ENCODE measurements around the gene CRYGS.
"Not testable (repeated sequence)": the region's sequence is repeated elsewhere in the genome, so short reads cannot be mapped to it uniquely, and the experiment has no call there.

Gene CRYGS

DNA sequence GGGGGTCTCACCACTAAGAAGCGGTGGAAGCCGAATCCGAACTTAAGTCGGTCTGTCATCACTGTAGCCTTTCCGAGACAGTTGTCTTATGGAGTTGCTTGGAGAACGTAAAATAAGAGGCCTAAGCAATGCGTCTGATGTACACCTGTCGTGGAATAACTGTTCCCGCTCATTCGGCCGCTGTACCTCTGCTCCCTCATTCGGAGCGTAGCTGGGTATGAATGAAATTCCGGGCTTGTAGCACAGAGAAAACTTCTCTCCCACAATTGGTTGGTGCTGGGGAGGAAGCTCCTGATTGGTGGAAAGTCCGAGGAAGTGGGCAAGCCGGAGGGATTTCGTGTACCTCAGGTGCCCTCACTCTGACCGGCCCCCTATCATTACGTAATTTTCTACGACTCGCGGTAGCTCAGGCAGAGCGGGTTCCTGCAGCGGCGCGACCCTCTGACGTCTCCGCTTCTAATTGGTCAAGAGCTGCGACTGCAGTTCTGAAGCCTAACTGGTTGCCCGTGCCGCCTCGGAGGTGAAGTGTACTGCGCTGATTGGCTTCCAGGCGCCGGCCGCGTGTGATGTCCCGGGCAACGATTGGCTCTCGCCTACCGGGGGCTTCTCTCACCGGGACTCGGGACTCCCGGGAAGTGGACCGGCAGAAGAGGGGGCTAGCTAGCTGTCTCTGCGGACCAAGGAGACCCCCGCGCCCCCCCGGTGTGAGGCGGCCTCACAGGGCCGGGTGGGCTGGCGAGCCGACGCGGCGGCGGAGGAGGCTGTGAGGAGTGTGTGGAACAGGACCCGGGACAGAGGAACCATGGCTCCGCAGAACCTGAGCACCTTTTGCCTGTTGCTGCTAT lies 26.1 kb upstream of the CRYGS start, which contains the start of gene DNAJB11:
TSS of gene DNAJB11 (plus strand) at position 625 of the 845 bp plus-strand sequence. CDS start at position 803, 178 bp downstream.
- DNase-seq = peak; percentile 95 to 98
- Mint-ChIP-seq H3K9me3 (no peaks in the 10 kb centered on the region), H3K4me1 (peaks cover 50% of the 10 kb centered on the region), H3K4me3 (peak within 1 kb of the TSS; percentile 84 to 91), H3K27ac (peak within 1 kb of the TSS; percentile 99), H3K27me3 (no peaks in the 10 kb centered on the region)
- ATAC-seq = peak; percentile 92

DNA sequence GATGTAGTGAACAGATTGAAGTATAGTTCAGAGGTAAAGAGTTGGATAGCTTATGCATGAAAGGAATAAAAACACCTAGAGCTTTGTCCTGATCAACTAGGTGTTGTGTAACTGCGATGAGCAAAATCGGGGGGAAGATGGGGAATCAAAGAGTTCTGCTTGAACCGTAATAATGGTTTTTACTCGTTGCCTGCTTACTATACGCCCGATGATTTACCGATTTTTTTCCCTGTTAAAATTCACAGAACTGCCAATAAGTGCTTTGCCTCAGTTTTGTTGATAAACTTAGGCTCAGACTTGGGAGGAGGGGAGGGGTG lies 25.6 kb upstream of the CRYGS start:
- DNase-seq (no peak), ATAC-seq (no peak)
- no peaks in the 10 kb centered on the region for H3K9me3 Mint-ChIP-seq
- H3K27ac Mint-ChIP-seq = peak overlapping the region; percentile 99
- H3K4me3 Mint-ChIP-seq = peak overlapping the region; percentile 84 to 91
- H3K4me1 Mint-ChIP-seq = peaks cover 49% of the 10 kb centered on the region
- H3K27me3 Mint-ChIP-seq = no peaks in the 10 kb centered on the region

DNA sequence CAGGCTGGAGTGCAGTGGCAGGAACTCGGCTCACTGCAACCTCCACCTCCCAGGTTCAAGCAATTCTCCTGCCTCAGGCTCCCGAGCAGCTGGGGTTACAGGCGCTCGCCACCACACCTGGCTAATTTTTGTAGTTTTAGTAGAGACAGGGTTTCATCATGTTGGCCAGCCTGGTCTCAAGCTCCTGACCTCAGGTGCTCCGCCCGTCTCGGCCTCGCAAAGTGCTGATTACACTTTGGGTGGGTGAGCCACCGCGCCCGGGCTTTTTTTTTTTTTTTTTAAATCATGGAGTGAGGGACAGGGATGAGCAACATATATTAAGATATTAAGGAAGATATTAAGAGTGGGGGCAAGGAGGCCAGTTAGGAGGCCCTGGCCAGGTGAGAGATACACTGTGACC lies 25.2 kb upstream of the CRYGS start:
- H3K9me3 Mint-ChIP-seq, ATAC-seq, H3K27me3 Mint-ChIP-seq, DNase-seq: not testable (repeated sequence)
- peak overlapping the region in 1 of 2 donors; percentile 21 for H3K27ac Mint-ChIP-seq
- H3K4me1 Mint-ChIP-seq = peaks cover 49% of the 10 kb centered on the region
- H3K4me3 Mint-ChIP-seq = peak overlapping the region; percentile 84 to 91

DNA sequence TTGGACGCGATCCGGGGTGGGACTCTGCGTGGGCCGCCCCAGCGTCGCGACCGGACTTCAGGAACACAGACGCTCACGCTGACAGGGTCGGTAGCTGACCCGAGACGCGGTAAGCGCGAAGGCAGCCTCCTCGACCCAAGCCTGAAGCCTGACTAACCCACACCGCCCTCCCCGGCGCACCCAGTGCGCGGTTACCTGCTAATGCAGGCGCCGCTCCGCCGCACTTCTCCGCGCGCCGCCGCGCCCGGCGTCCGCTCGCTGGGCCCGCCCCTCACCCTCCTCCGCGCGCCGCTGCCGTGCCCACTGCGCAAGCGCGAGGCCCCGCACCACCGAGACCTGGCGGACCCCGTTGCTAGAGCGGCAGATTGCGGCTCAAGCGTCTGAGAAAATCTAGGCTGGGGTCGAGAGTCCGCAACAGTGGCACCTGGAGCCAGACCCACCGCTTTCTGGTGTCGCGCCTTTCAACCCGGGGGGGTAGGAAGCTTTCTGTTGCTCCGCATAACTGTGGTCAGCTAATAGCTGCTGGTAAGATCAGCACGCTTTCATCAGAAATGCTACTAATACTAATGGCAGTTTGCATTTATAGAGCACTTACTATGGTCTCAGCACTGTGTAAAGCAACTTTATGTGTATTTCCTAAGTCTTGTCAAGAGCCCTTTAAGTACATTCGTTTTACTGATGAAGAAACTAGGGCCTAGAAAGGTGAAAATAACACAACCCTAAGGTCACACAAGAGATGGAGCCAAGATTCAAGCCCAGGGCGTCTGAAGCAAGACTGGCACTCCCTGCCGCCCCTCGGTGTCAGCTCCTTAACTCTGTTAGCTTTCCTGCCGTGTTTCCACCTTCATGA lies 23.1 kb upstream of the CRYGS start, which contains the start of gene TBCCD1:
TSS of gene TBCCD1 (minus strand) at position 268 of the 850 bp plus-strand sequence. CDS start 3,010 bp downstream, outside the sequence.
- DNase-seq = peak; percentile 96 to 99
- peak; percentile 69 for ATAC-seq
- H3K4me1 Mint-ChIP-seq = peaks cover 63% of the 10 kb centered on the region
- peak within 1 kb of the TSS; percentile 91 to 93 for H3K4me3 Mint-ChIP-seq
- peak within 1 kb of the TSS; percentile 97 to 98 for H3K27ac Mint-ChIP-seq
- H3K27me3 Mint-ChIP-seq = no peaks in the 10 kb centered on the region
- H3K9me3 Mint-ChIP-seq = no peaks in the 10 kb centered on the region

DNA sequence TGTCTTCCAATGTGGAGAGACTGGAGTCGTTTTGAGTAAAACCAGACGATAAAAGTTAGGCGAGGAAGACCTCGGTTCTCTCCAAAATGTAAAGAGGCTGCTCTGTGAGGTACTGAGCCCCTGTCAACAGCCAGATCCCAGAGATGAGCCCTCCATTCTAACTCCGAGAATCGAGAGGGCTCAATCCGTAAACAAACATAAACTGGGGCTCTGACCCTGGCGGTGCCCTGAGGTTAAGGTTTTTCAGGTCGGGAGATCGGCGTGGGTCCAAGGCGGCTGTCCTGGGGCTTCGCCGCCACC lies 22.5 kb upstream of the CRYGS start:
- Mint-ChIP-seq H3K4me1 (peaks cover 63% of the 10 kb centered on the region), H3K9me3 (no peaks in the 10 kb centered on the region), H3K4me3 (peak overlapping the region; percentile 91 to 93), H3K27me3 (no peaks in the 10 kb centered on the region), H3K27ac (peak overlapping the region; percentile 97 to 98)
- ATAC-seq (peak; percentile 0), DNase-seq (no peak)

DNA sequence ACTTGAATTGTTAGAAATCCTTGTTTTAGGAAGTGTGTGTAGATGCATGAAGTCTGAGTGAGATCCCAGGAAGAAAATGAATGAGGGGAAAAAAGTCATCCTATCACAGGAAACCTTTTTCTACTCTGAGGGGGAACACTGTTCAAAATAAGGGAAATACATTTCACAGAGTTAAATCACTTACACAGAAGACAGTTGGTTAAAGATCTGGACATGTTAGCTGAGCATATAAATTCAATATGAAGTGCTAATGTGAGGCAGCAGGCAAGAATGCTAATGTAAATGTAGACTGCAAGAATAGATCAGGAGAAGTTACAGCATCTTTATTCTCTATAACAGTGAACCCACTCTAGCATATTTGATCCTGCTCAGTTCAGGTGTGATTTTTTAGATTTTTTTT lies 20.4 kb upstream of the CRYGS start:
- Mint-ChIP-seq H3K27ac (no peak overlapping the region), H3K4me1 (peaks cover 62% of the 10 kb centered on the region), H3K27me3 (no peaks in the 10 kb centered on the region), H3K9me3 (no peaks in the 10 kb centered on the region), H3K4me3 (no peak overlapping the region)
- DNase-seq (no peak), ATAC-seq (no peak)

DNA sequence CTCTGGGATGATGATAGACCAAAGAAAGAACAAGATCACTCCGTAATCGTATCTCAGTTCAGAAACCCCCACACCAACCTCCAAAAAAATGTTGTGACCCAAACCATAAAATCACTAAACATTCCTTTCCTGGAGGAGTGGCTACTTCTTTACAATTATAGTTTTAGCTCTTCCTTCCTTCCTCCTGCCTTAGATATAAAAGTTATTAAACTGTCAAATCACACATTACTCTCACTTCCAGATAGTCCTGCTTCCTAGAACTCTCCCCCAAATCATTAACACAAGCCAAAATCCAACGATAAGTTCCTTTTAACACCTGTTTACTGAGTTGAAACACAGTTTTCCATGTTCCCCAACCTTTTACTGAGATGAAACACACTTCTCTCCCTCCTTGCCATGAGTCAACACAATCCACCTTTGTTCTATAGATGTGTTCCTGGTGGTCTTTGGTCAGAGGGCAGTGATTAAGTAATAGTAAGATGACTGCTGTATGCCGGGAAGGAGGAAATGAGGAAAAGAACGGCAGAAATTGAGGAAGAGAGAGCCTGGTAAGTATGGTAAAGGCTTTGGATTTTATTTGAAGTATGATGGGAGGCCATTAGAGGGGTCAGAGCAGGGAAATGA lies 8.3 kb upstream of the CRYGS start:
- H3K4me3 Mint-ChIP-seq = no peak overlapping the region

DNA sequence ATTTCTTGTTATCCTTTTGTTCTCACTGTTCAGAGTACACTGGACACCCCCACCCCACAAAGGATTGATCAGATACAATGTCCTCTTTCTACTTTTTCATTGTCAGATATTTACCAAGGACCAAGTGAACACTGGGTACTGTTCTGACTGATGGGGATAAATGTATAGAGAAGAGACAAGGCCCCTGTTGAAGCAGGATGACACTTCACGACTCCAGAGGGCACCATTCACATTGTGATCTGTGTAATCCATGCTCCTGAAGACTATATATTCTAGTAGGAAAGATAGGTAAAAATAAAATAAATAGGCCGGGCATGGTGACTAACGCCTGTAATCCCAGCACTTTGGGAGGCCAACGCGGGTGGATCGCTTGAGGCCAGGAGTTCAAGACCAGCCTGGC lies 7.2 kb upstream of the CRYGS start:
- ATAC-seq = no peak
- Mint-ChIP-seq H3K27me3 (no peaks in the 10 kb centered on the region), H3K9me3 (no peaks in the 10 kb centered on the region), H3K4me3 (no peak overlapping the region), H3K27ac (no peak overlapping the region), H3K4me1 (no peaks in the 10 kb centered on the region)
- DNase-seq = no peak

More for the DNA sequence above, 8.3 kb upstream of the CRYGS start:
- Mint-ChIP-seq H3K4me1 (no peaks in the 10 kb centered on the region), H3K27ac (peak overlapping the region in 1 of 2 donors; percentile 20), H3K27me3 (no peaks in the 10 kb centered on the region), H3K9me3 (no peaks in the 10 kb centered on the region)
- DNase-seq = no peak
- no peak for ATAC-seq

DNA sequence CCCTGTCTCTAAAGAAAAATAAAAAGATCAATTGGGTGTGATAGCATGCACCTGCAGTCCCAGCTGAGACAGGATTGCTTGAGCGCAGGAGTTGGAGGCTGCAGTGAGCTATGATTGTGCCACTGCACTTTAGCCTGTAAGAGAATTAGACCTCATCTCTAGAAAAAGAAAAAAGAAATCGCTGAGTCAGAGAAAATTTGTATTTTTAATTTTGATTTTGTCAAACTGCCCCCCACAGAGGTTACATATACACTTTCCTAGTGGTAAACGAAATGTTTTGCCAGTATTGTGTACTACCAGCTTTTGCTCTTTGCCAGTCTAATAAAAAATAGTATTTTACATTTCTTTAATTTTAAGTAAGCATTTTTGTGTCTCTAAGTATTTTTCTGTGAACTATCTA lies 5.3 kb upstream of the CRYGS start:
- H3K9me3 Mint-ChIP-seq = no peaks in the 10 kb centered on the region
- H3K4me3 Mint-ChIP-seq = no peak overlapping the region
- no peaks in the 10 kb centered on the region for H3K4me1 Mint-ChIP-seq
- no peaks in the 10 kb centered on the region for H3K27me3 Mint-ChIP-seq
- no peak for DNase-seq
- no peak for ATAC-seq
- peak overlapping the region in 1 of 2 donors; percentile 81 for H3K27ac Mint-ChIP-seq

DNA sequence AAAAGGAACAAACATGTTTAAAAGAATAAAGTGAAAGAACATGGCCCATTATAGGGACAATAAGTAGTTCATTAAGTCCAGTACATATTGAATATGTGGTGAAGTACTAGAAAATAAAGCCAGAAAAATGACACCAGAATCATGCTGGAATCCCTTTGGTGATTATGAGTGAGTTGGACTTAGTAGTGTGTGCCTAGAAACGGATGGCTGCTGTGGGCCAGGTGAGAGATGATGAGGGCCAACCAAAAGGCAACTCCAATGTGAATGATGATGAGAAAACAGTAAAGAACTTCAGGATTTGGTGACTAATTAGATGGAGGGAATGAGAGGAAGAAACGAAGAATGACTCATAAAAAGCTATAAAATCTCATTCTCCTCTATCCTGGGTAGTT lies 3.3 kb downstream of the CRYGS start:
- Mint-ChIP-seq H3K27me3 (no peaks in the 10 kb centered on the region), H3K27ac (peak overlapping the region in 1 of 2 donors; percentile 75), H3K9me3 (no peaks in the 10 kb centered on the region), H3K4me3 (peak overlapping the region in 1 of 2 donors; percentile 67), H3K4me1 (peaks cover 58% of the 10 kb centered on the region)
- DNase-seq = no peak
- ATAC-seq = peak; percentile 31

DNA sequence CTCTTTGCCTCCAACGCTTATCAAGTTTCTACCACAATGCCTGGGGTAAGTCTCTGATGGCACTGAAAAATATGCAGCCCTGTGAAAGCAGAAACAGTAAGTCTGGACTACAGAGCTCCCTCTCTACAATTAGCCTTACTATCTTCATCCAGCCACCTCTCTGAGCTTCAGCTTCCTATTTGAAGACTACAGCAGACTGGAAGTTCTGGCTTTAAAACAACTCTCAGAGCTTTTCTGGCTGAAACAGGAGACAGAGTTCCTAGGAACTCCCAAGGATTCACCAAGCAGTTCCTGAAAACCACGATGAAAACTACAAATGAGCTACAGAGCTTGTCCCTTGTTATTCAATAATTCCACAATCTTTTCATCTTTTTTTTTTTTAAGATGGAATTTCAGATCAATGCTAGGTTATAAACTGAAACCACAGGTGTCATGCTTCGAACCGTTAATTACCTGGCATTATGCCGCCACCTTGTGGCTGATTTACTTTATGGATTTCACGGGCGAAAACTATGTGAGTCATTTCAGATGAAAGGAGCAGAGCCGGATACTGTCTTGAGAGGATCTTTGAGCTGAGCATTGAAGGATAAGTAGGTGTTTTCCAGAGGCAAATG lies 3.9 kb downstream of the CRYGS start:
- Mint-ChIP-seq H3K27me3 (no peaks in the 10 kb centered on the region), H3K27ac (peak overlapping the region in 1 of 2 donors; percentile 75), H3K4me3 (peak overlapping the region in 1 of 2 donors; percentile 67), H3K4me1 (peaks cover 63% of the 10 kb centered on the region), H3K9me3 (no peaks in the 10 kb centered on the region)
- DNase-seq (peak; percentile 77 to 83), ATAC-seq (peak; percentile 84)

DNA sequence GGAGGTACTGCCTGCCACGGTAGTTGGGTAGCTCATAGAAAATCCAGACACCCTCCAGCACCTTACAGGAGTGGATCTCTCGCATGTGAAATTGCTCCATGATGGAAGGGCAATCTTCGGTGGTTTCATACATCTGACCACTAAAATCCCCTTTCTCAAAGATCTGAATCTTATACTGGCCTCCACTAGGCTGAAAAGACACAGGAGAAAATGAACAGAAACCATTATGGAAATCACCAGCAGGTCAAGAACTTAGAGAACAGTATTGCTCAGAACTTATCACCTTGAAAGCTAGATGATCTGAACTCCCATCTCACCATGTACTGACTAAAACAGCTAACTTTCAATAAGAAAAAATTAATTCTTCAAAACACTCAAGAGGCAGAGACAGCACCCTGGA lies 5.4 kb downstream of the CRYGS start:
- H3K27ac Mint-ChIP-seq = peak overlapping the region in 1 of 2 donors; percentile 33
- DNase-seq (no peak), ATAC-seq (no peak)
- no peak overlapping the region for H3K4me3 Mint-ChIP-seq
- peaks cover 78% of the 10 kb centered on the region for H3K4me1 Mint-ChIP-seq
- H3K9me3 Mint-ChIP-seq = no peaks in the 10 kb centered on the region
- H3K27me3 Mint-ChIP-seq = no peaks in the 10 kb centered on the region

DNA sequence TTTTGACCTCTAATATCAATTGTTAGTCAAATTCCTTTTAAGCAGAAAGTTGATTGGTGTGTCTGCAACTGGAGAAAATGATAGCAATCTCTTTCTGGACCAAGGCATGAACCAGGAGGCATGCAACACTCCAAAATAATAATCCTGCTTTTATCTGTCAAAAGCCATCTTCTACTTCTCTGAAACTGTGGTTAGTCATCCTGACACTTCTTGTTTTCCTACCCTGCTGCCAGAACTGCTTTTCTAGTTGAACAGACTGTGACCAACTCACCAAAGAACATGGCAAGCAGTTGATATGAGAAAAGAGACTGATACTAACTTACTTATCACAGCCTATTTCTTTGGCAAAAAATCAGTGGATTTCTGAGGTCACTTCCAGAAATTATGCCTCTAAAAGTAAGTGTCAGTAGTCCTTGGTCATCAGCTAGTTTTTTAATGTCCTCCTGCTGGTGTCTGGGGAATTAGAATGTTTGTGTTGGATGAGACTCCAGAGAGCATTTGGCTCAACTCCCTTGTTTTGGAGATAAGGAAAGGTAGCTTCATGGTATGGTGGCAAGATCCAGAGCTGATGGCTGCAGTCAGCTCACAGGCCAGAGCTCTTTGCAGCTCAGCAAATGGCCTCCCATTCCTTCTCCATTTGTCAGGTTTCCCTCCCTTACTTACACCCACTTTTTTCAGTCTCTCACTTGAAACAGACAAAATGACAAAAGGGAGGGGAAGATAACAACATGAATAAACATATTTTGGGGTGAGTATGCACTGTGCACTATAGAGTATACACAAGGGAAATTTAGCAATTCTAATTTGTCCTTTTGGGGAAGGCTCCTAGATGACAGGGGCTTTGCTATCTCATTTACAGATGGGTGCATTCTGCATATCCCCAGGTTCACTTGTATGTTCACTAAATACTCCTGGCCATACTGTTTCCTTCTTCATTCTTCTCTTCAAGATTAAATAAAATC lies 7.0 kb downstream of the CRYGS start:
- H3K4me3 Mint-ChIP-seq = peak overlapping the region in 1 of 2 donors; percentile 34
- peaks cover 94% of the 10 kb centered on the region for H3K4me1 Mint-ChIP-seq

DNA sequence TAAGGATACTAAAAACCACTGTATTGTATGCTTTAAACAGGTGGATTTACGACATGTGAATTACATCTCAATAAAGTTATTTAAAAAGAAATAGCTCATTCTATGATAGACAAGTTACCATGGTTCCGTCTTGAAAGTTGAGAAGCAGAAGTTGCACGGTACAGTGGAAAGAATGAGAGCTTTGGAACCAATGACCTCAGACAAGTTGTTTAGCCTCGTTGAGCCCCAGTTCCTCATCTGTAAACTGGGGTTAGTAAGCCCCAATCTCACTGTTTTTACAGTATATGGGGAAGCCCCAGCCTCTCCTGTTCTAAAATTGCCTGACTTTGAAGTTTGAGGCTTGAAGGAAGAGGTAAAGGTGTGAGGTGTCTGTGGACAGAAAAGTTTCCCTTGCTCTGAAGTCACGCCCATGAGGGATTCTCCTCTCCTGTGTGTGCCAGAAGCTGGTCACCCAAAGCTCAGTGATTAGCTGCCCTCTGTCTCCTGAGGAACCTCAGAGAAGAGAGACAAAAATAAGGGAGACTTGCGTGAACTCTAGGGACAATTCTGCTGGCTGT lies 10.0 kb downstream of the CRYGS start:
- Mint-ChIP-seq H3K27ac (peak overlapping the region; percentile 98), H3K27me3 (no peaks in the 10 kb centered on the region), H3K9me3 (no peaks in the 10 kb centered on the region), H3K4me3 (peak overlapping the region; percentile 83 to 84), H3K4me1 (peaks cover 97% of the 10 kb centered on the region)
- DNase-seq = peak; percentile 59 to 82
- ATAC-seq = peak; percentile 91

More for the DNA sequence above, 7.0 kb downstream of the CRYGS start:
- peak overlapping the region in 1 of 2 donors; percentile 10 for H3K27ac Mint-ChIP-seq
- DNase-seq = no peak
- no peak for ATAC-seq
- H3K27me3 Mint-ChIP-seq = no peaks in the 10 kb centered on the region
- no peaks in the 10 kb centered on the region for H3K9me3 Mint-ChIP-seq

Measured in stimulated activated naive CD8-positive, alpha-beta T cell treated with anti-CD3 and anti-CD28 coated beads, Interleukin-15, amount 100 ng/mL, for 72 hours (primary cell).